ENCODE results near the gene AFF3. TPM values are rescaled to one million over a fixed set of nuclear protein-coding genes. Genes with fewer than 3 reads are reported as not detected.

AFF3 gene
- total RNA-seq, 1 experiment from 2014 or later: not detected

DNA sequence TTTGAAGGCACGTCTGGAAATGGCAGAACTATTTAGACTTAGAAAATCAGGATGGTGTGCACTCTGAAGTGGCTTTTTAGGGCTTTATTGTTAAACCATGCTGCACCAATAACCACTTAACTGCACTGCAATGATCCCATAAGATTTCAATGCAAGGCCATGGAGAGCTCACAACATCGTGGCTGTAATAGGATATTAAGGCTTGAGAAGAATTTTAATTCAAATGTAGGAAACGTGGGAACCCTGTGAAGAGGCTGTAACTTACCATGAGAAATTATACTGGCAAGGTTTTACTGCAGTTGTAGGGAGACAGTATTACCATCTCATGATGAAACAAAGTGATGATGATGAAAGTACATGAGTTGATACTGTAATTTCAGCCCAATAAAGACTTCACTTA is 242.5 kb downstream of the AFF3 start:
- H3K4me1 ChIP-seq (replicated peaks; ENCODE audit: insufficient read depth): no peaks in the 10 kb centered on the region
- BruUV-seq (replicated peaks): no TSS peak
- peaks cover 87% of the 10 kb centered on the region for H3K27me3 ChIP-seq (ENCODE audit: insufficient read depth, low read depth)

DNA sequence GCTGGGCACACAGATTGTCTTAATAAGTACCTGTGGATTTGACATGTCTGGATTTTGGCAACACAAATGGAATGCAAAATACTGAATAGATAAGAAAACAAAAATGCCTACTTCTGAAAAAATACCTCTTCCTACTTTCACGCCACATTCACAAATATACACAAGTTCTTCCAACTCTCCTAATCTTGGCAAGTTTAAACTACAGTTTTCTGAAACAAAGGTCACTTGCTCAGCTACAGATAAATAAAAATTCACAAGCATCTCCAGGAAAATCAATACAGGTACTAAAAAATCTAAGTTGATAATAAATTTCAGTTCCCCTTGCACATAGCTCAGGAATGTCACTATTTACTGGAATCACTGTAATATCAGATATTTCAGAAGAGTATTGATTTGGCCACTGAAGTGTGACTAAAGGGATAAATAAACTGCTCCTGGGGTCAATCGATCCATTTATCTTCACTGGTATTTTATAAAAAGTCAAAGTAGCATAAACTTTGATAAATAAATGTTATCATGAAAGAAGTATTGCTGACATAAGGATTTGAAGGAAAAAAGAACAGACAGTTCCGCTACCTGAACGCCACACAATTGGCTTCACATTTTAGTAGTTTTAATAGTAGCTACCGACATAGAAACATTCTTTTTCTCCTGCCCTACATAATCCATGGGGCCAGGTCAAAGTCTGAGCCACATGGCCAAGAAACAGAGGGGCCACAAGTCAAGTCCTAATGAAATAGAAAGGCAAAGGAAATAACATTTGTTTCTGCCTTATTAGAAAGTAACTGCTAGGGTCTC is 243.1 kb downstream of the AFF3 start:
- H3K9me2 ChIP-seq (ENCODE audit: insufficient read depth): no peaks in the 10 kb centered on the region
- TF ChIP-seq, protein P1, sequence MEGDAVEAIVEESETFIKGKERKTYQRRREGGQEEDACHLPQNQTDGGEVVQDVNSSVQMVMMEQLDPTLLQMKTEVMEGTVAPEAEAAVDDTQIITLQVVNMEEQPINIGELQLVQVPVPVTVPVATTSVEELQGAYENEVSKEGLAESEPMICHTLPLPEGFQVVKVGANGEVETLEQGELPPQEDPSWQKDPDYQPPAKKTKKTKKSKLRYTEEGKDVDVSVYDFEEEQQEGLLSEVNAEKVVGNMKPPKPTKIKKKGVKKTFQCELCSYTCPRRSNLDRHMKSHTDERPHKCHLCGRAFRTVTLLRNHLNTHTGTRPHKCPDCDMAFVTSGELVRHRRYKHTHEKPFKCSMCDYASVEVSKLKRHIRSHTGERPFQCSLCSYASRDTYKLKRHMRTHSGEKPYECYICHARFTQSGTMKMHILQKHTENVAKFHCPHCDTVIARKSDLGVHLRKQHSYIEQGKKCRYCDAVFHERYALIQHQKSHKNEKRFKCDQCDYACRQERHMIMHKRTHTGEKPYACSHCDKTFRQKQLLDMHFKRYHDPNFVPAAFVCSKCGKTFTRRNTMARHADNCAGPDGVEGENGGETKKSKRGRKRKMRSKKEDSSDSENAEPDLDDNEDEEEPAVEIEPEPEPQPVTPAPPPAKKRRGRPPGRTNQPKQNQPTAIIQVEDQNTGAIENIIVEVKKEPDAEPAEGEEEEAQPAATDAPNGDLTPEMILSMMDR (conservative IDR thresholded peaks at IDR 0.05): no peak
- TF ChIP-seq EZH2 (IDR thresholded peaks at IDR 0.05; ENCODE audit: low read depth): no peak
- H2AFZ ChIP-seq: no peak overlapping the region
- CTCF ChIA-PET: no interaction called here
- no peak overlapping the region for H3K4me2 ChIP-seq
- no peaks in the 10 kb centered on the region for H3K9me3 ChIP-seq (ENCODE audit: insufficient read depth, low read depth)
- H3K4me1 ChIP-seq (replicated peaks; ENCODE audit: insufficient read depth): no peaks in the 10 kb centered on the region
- no TSS peak for BruUV-seq (replicated peaks)
- peaks cover 84% of the 10 kb centered on the region for H3K27me3 ChIP-seq (ENCODE audit: insufficient read depth, low read depth)
- intact Hi-C loops (cut with micrococcal nuclease; ENCODE audit: unreplicated experiment): no loop called here
- no peaks in the 10 kb centered on the region for H3F3A ChIP-seq (ENCODE audit: insufficient read depth, low read depth)
- no peak overlapping the region for H3K27ac ChIP-seq
- no peaks in the 10 kb centered on the region for H4K20me1 ChIP-seq (ENCODE audit: insufficient read depth)
- H3K79me2 ChIP-seq (ENCODE audit: low read depth): no peaks in the 10 kb centered on the region
- DNase-seq: no peak
- POLR2A ChIA-PET (ENCODE audit: unreplicated experiment): no interaction called here
- H3K36me3 ChIP-seq (ENCODE audit: low read depth): no peaks in the 10 kb centered on the region
- H3K4me3 ChIP-seq: no peak overlapping the region

More for the DNA sequence above, 242.5 kb downstream of the AFF3 start:
- no peaks in the 10 kb centered on the region for H3K36me3 ChIP-seq (ENCODE audit: low read depth)
- H3K27ac ChIP-seq: no peak overlapping the region
- ChIA-PET CTCF (no interaction called here), POLR2A (ENCODE audit: unreplicated experiment) (no interaction called here)
- H3K9me2 ChIP-seq (ENCODE audit: insufficient read depth): no peaks in the 10 kb centered on the region
- H3K79me2 ChIP-seq (ENCODE audit: low read depth): no peaks in the 10 kb centered on the region
- no peak overlapping the region for H2AFZ ChIP-seq
- TF ChIP-seq, protein P1 (conservative IDR thresholded peaks at IDR 0.05): no peak
- TF ChIP-seq EZH2 (IDR thresholded peaks at IDR 0.05; ENCODE audit: low read depth): no peak
- H3K4me2 ChIP-seq: no peak overlapping the region
- H3K9me3 ChIP-seq (ENCODE audit: insufficient read depth, low read depth): no peaks in the 10 kb centered on the region
- no peaks in the 10 kb centered on the region for H4K20me1 ChIP-seq (ENCODE audit: insufficient read depth)
- H3K4me3 ChIP-seq: no peak overlapping the region
- intact Hi-C loops (cut with micrococcal nuclease; ENCODE audit: unreplicated experiment): no loop called here
- DNase-seq: no peak
- H3F3A ChIP-seq (ENCODE audit: insufficient read depth, low read depth): no peaks in the 10 kb centered on the region

GRCh38 chr2:99898336-99899048 is 243.9 kb downstream of the AFF3 start:
- Histone ChIP-seq H3K9me2 (ENCODE audit: insufficient read depth) (no peaks in the 10 kb centered on the region), H3F3A (ENCODE audit: insufficient read depth, low read depth) (no peaks in the 10 kb centered on the region), H3K79me2 (ENCODE audit: low read depth) (no peaks in the 10 kb centered on the region), H3K27me3 (ENCODE audit: insufficient read depth, low read depth) (peaks cover 83% of the 10 kb centered on the region), H3K4me1 (replicated peaks; ENCODE audit: insufficient read depth) (no peaks in the 10 kb centered on the region), H3K4me2 (no peak overlapping the region), H3K27ac (no peak overlapping the region), H3K4me3 (no peak overlapping the region), H3K36me3 (ENCODE audit: low read depth) (no peaks in the 10 kb centered on the region), H4K20me1 (ENCODE audit: insufficient read depth) (no peaks in the 10 kb centered on the region), H3K9me3 (ENCODE audit: insufficient read depth, low read depth) (no peaks in the 10 kb centered on the region), H2AFZ (no peak overlapping the region)
- no peak for DNase-seq
- TF ChIP-seq EZH2 (IDR thresholded peaks at IDR 0.05; ENCODE audit: low read depth): no peak
- TF ChIP-seq, protein P1 (conservative IDR thresholded peaks at IDR 0.05): no peak
- CTCF ChIA-PET: no interaction called here
- no TSS peak for BruUV-seq (replicated peaks)
- intact Hi-C loops (cut with micrococcal nuclease; ENCODE audit: unreplicated experiment): no loop called here
- POLR2A ChIA-PET (ENCODE audit: unreplicated experiment): no interaction called here

Measured in PC-9 (cell line).